Activated naive CD4-positive, alpha-beta T cell treated with anti-CD3 and anti-CD28 coated beads, Interleukin-2, amount 50 U/mL, for 72 hours (primary cell): Measurements from ENCODE around the gene MORN3. TPM values are rescaled to one million over a fixed set of nuclear protein-coding genes. Genes with fewer than 3 reads are reported as not detected.
"Not testable (repeated sequence)": the region's sequence is repeated elsewhere in the genome, so short reads cannot be mapped to it uniquely, and the experiment has no call there.

Experiments
- ATAC-seq, 2 donors: fragments of 150-1000 bp; cut with Tn5 transposase; 2 replicates each; pipeline ENCODE4 v1.10.0; 2021; ENCODE audit warnings: mild to moderate bottlenecking in 2 of 2, moderate library complexity in 2 of 2
- DNase-seq, 2 donors: peaks; one replicate each; pipeline ENCODE4 v3.0.0; 2021 to 2022; ENCODE audit warnings: low spot score in 2 of 2
- H3K27ac Mint-ChIP-seq, 2 donors: one replicate each; pipeline ENCODE4 v1.8.0; 2022; ENCODE audit warnings: mild to moderate bottlenecking in 2 of 2, mixed read lengths in 2 of 2
- H3K36me3 Mint-ChIP-seq, 2 donors: one replicate each; pipeline ENCODE4 v1.8.0; 2022; ENCODE audit warnings: mixed read lengths in 2 of 2
- H3K9me3 Mint-ChIP-seq, 2 donors: one replicate each; pipeline ENCODE4 v1.8.0; 2022; ENCODE audit warnings: mixed read lengths in 2 of 2
- total RNA-seq, 2 donors: library from RNA; stranded (reverse); gene quantifications; one replicate each; pipeline ENCODE4 v1.2.3, GENCODE V29; 2022

The MORN3 gene
- total RNA-seq: 1 to 10 TPM; 1.3 to 2.9 TPM

GRCh38 chr12:121669521-121669900 lies at the start of gene MORN3:
Gene MORN3, minus strand, starts transcription at chr12:121669654. Its CDS starts 171 bp downstream, at chr12:121669483.
- no peak for DNase-seq
- H3K36me3 Mint-ChIP-seq: peaks cover under 1% of the 10 kb centered on the region in 2 donors
- ATAC-seq: no peak
- no peaks in the 10 kb centered on the region for H3K9me3 Mint-ChIP-seq
- H3K27ac Mint-ChIP-seq: no peak within 1 kb of the TSS

GRCh38 chr12:121718653-121719239 lies 49.3 kb upstream of the MORN3 start:
- H3K9me3 Mint-ChIP-seq: no peaks in the 10 kb centered on the region
- ATAC-seq: peak; percentile 28 to 35
- DNase-seq: no peak
- peak overlapping the region in 1 of 2 donors; percentile 16 for H3K27ac Mint-ChIP-seq
- no peaks in the 10 kb centered on the region for H3K36me3 Mint-ChIP-seq

GRCh38 chr12:121717041-121717699 lies 47.7 kb upstream of the MORN3 start:
- ATAC-seq (no peak), DNase-seq (no peak)
- H3K36me3 Mint-ChIP-seq: peaks cover 0 to 3% of the 10 kb centered on the region in 2 donors
- H3K27ac Mint-ChIP-seq: no peak overlapping the region
- H3K9me3 Mint-ChIP-seq: no peaks in the 10 kb centered on the region

GRCh38 chr12:121715862-121716435 lies 46.5 kb upstream of the MORN3 start:
- ATAC-seq (no peak), DNase-seq (no peak)
- peaks cover 0 to 9% of the 10 kb centered on the region in 2 donors for H3K36me3 Mint-ChIP-seq
- no peak overlapping the region for H3K27ac Mint-ChIP-seq
- no peaks in the 10 kb centered on the region for H3K9me3 Mint-ChIP-seq

GRCh38 chr12:121715055-121715454 lies 45.6 kb upstream of the MORN3 start:
- ATAC-seq, H3K9me3 Mint-ChIP-seq, H3K27ac Mint-ChIP-seq, H3K36me3 Mint-ChIP-seq, DNase-seq: not testable (repeated sequence)

GRCh38 chr12:121713793-121714192 lies 44.3 kb upstream of the MORN3 start:
- Mint-ChIP-seq H3K27ac (peak overlapping the region in 1 of 2 donors; percentile 53), H3K9me3 (no peaks in the 10 kb centered on the region), H3K36me3 (peaks cover 0 to 9% of the 10 kb centered on the region in 2 donors)
- ATAC-seq (no peak), DNase-seq (no peak)

GRCh38 chr12:121713257-121713777 lies 43.9 kb upstream of the MORN3 start:
- Mint-ChIP-seq H3K9me3 (no peaks in the 10 kb centered on the region), H3K27ac (peak overlapping the region; percentile 53 to 55), H3K36me3 (peaks cover 0 to 9% of the 10 kb centered on the region in 2 donors)
- ATAC-seq: no peak
- DNase-seq: no peak

GRCh38 chr12:121712461-121713256 lies 43.2 kb upstream of the MORN3 start, which contains the start of gene TMEM120B:
Gene TMEM120B, plus strand, starts transcription at chr12:121712752. Its CDS starts 144 bp downstream, at chr12:121712896.
- H3K36me3 Mint-ChIP-seq: peaks cover 0 to 9% of the 10 kb centered on the region in 2 donors
- ATAC-seq (peak; percentile 92 to 95), DNase-seq (peak; percentile 84 to 86)
- peak within 1 kb of the TSS; percentile 88 to 98 for H3K27ac Mint-ChIP-seq
- no peaks in the 10 kb centered on the region for H3K9me3 Mint-ChIP-seq

GRCh38 chr12:121712190-121712460 lies 42.7 kb upstream of the MORN3 start:
- DNase-seq: peak in 1 of 2 donors; percentile 61
- peak overlapping the region; percentile 88 to 98 for H3K27ac Mint-ChIP-seq
- H3K9me3 Mint-ChIP-seq: no peaks in the 10 kb centered on the region
- peaks cover 0 to 9% of the 10 kb centered on the region in 2 donors for H3K36me3 Mint-ChIP-seq
- peak; percentile 37 to 46 for ATAC-seq

- no peak for ATAC-seq
Observed at GRCh38 chr12:121711361-121712189, 42.1 kb upstream of the MORN3 start.

GRCh38 chr12:121709478-121709961 lies 40.1 kb upstream of the MORN3 start:
- H3K9me3 Mint-ChIP-seq: no peaks in the 10 kb centered on the region
- ATAC-seq (no peak), DNase-seq (no peak)
- peaks cover 0 to 9% of the 10 kb centered on the region in 2 donors for H3K36me3 Mint-ChIP-seq
- H3K27ac Mint-ChIP-seq: peak overlapping the region in 1 of 2 donors; percentile 77

More at GRCh38 chr12:121711361-121712189, 42.1 kb upstream of the MORN3 start:
- Mint-ChIP-seq H3K9me3 (no peaks in the 10 kb centered on the region), H3K27ac (peak overlapping the region; percentile 88 to 98), H3K36me3 (peaks cover 0 to 9% of the 10 kb centered on the region in 2 donors)
- no peak for DNase-seq

- peak overlapping the region in 1 of 2 donors; percentile 77 for H3K27ac Mint-ChIP-seq
- not testable (repeated sequence) for DNase-seq, ATAC-seq, H3K9me3 Mint-ChIP-seq, H3K36me3 Mint-ChIP-seq
Observed at GRCh38 chr12:121709064-121709424, 39.6 kb upstream of the MORN3 start.

GRCh38 chr12:121708313-121709063 lies 39.0 kb upstream of the MORN3 start:
- H3K9me3 Mint-ChIP-seq: no peaks in the 10 kb centered on the region

GRCh38 chr12:121705514-121705913 lies 36.1 kb upstream of the MORN3 start:
- Mint-ChIP-seq H3K36me3 (no peaks in the 10 kb centered on the region), H3K27ac (no peak overlapping the region), H3K9me3 (no peaks in the 10 kb centered on the region)
- DNase-seq (no peak), ATAC-seq (no peak)

More at GRCh38 chr12:121708313-121709063, 39.0 kb upstream of the MORN3 start:
- Mint-ChIP-seq H3K27ac (no peak overlapping the region), H3K36me3 (peaks cover 0 to 9% of the 10 kb centered on the region in 2 donors)
- ATAC-seq (no peak), DNase-seq (no peak)

- no peaks in the 10 kb centered on the region for H3K36me3 Mint-ChIP-seq
- ATAC-seq (no peak), DNase-seq (no peak)
Observed at GRCh38 chr12:121702944-121703343, 33.5 kb upstream of the MORN3 start.

More at GRCh38 chr12:121702944-121703343, 33.5 kb upstream of the MORN3 start:
- no peaks in the 10 kb centered on the region for H3K9me3 Mint-ChIP-seq
- H3K27ac Mint-ChIP-seq: no peak overlapping the region
